ENCODE measurements around the gene FGF7.
"Not testable (repeated sequence)": the region's sequence is repeated elsewhere in the genome, so short reads cannot be mapped to it uniquely, and the experiment has no call there.

Gene FGF7

GRCh38 chr15:49495993-49496753, 73.1 kb downstream of the FGF7 start:
- no peak for DNase-seq

GRCh38 chr15:49501586-49501985, 78.5 kb downstream of the FGF7 start:
- DNase-seq = no peak

GRCh38 chr15:49506341-49506740, 83.3 kb downstream of the FGF7 start:
- no peak for DNase-seq

- no peak for DNase-seq
Measured at GRCh38 chr15:49507261-49507660, 84.2 kb downstream of the FGF7 start.

DNA sequence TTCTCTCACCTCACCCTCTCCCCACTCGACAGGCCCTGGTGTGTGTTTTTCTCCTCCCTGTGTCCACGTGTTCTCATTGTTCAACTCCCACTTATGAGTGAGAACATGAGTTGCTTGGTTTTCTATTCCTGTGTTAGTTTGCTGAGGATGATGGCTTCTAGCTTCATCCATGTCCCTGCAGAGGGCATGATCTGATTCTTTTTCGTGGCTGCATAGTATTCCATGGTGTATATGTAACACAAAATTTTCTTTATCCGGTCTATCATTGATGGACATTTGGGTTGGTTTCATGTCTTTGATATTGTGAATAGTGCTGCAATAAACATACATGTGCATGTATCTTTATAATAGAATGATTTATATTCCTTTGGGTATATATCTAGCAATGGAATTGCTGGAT, 89.7 kb downstream of the FGF7 start:
- not testable (repeated sequence) for DNase-seq

DNA sequence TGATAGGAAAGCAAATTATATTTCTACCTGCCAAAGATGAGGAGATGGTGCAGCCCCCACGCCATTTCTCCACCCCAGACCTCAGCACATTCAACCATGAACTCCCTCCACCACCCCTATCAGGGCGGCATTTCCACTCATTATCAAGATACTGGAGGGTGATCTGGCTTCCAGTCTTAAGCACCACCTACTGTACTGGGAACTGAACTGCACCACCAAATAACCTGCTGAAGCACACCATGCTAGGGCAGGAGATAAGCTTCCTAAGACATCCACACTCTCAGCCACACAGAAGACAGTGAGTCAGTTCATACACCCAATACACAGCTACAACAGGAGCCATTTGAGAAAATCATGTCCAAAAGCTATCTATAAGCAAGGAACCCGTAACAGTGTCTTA, 98.8 kb downstream of the FGF7 start:
- DNase-seq = no peak

DNA sequence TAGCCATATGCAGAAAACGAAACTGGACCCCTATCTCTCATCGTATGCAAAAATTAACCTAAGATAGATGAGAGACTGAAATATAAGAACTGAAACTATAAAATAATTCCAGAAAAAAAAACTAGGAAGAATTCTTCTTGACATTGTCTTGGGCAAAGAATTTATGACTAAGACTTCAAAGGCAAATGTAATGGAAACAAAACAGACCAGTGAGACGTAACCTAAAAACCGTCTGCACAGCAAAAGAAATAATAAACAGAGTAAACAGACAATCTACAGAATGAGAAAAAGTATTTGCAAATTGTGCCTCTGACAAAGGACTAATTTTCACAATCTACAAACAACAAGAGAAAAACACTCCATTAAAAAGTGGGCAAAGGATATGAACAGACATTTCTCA, 105.2 kb downstream of the FGF7 start:
- DNase-seq = no peak

GRCh38 chr15:49530092-49530491, 107.0 kb downstream of the FGF7 start:
- no peak for DNase-seq
